NOMO-1 treated with dmso at 0.1 percent for 144 hours (cell line): ENCODE results near the gene RRP15.
"Not testable (repeated sequence)": the region's sequence is repeated elsewhere in the genome, so short reads cannot be mapped to it uniquely, and the experiment has no call there.

Experiments
- DNase-seq: peaks from one replicate; lab custom pipeline; 2025; ENCODE audit not compliant: unreplicated experiment; lab: John Stamatoyannopoulos, UW

Gene RRP15

DNA sequence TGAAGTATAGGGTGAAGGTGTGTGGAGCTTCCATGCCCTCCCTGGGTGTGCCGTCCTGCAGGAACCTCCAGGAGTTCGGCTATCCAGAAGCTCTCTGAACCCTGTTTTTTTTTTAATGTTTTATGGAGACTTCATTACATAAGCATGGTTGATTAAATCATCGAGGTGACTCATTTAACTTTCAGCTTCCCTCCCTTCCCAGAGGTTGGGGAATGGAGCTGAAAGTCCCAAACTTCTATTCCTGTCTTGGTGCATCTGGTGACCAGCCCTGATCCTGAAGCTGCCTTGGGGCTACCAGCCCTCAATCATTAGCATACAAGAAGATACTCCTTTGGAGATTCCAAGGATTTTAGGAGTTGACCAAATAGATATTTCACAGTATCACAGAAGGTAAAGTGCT, 9.5 kb downstream of the RRP15 start:
- DNase-seq: no peak

GRCh38 chr1:218296162-218296561, 11.1 kb downstream of the RRP15 start:
- no peak for DNase-seq

DNA sequence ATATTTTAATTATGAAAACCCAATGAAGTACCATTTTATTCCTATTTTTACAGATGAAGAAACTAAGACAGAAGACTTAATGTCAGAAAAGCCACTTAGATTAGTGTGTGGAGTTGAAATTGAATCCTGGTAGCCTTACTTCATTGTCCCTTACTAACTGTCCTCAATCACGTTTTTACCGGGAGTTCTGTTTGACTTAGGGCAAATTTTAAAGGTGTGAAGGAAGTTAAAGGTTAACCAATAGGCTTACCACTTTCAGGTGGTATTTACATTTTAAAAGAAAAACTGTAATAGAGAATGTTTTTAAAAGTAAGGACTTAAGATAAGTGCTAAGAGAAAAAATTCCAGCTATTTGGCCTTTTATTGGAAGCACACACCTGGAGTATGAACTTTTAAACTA, 12.4 kb downstream of the RRP15 start:
- DNase-seq: no peak

DNA sequence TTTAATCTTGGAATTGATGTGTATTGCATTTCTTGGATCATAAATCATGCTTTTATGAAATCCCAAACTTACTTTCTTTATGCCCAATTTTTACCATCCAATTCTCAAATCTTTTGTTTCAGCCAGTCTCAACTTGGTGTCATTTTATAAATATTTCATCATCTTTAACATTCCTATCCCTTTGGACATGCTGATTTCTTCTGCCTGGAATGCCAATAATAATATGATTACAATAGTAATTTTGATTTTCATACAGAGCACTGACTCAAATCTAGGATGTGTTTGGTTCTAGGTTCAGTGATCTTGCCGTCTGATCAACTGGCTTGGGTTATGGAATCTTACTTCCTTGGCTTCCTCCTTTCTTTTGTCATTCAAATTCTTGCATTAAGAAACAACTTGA, 12.8 kb downstream of the RRP15 start:
- DNase-seq: no peak

DNA sequence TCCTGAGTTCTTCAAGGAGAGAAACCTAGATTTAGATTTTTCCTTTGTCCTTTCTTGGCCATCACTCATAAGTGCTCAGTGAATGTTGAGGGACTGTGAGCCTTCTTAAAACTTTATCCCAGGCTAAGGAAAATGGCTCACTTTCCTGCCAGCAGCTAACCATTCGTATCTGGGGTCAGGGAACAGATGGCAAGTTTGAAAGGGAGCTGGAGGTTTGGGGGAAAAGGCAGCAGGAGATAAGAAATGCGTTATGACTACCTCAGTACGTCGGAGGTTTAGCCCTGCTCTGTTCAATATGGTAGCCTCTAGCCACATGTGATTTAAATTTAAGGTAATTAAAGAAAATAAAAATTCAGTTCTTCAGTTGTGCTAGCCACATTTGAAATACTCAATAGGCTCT, 13.3 kb downstream of the RRP15 start:
- no peak for DNase-seq

GRCh38 chr1:218299416-218299815, 14.3 kb downstream of the RRP15 start:
- DNase-seq: no peak

DNA sequence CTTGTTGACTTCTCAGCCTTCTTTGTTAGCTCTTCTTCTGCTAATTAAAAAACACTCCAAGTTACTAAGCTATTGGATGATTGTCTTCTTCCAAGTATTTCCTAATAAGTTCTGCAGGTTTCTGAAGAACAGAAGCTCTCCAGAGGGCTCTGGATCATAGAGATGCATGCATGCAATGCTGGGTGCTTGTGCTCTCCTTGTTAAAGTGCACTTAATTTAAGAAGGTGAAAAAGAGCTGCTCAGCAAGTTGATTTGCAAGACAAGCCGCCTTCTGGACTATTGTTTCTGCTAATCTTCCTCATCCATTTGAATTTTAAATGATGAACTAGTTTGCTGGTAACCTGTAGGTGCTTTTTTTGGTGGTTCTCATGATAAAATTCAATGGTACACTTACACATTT, 16.1 kb downstream of the RRP15 start:
- no peak for DNase-seq

GRCh38 chr1:218302155-218302554, 17.1 kb downstream of the RRP15 start:
- DNase-seq: no peak

GRCh38 chr1:218303176-218303879, 18.2 kb downstream of the RRP15 start:
- no peak for DNase-seq

GRCh38 chr1:218304281-218305039, 19.4 kb downstream of the RRP15 start:
- no peak for DNase-seq

DNA sequence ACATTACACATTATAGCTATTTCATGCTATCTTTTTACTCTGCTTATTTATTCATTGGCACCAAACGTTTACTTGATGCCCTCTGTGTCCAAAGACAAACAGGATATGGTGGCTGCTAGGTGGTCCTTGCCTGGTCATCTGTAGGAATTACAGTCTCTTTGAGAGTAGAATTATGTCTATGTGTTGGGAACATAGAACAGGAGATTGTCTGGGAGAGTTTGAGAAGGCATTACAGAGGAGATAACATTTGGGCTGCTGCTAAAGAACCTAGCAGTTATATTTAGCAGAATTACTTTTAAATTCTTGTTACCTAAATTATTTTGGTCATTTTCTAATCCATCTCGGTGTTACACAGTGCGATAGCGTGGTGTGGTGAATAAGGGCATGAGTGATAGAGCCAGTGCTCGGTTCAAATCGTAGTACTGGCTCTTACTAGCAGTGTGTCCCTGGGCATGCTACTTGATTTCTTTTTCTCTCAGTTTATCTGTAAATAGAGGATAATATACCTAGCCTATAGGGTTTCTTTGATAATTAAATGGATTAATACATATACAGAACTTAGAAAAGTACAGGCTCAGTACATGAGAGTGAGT, 20.5 kb downstream of the RRP15 start:
- DNase-seq: no peak

DNA sequence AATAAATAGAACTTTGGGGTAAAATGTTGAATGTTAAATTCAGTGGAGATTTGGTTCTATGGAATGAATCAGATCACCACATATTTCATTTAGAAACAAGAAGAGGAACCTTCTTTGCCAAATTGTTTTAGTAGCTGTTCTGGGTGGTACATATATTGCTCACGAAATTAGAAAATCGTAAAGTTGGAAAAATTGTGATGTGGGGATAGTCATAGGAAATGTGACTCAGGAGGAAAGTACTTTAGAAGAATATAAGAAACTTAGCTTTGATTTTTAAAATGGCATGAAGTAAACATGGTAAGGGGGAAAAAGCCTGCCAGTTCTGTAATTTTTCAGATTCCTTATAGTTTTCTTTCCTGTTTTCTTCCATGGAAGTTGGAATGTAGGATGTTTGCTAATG, 27.4 kb downstream of the RRP15 start:
- no peak for DNase-seq

DNA sequence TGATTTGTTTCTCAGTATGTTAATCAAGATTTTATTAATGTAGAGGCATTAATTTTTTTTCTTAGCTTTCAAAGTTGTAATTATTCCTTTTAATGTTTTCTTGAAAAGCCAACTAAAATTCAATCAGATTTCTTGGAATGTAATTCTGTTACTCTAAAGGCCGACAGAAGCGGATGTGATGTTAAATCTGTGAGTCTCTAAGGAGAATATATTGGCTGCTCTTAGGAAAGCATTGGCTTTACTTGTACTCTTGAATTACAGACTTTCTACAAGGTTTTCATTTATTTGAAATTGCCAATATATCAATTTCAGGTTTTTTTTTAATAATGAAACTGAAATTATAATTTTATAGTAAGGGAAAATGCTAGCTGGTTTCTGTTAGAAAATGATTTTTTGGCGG, 29.2 kb downstream of the RRP15 start:
- DNase-seq: no peak

GRCh38 chr1:218315638-218316037, 30.5 kb downstream of the RRP15 start:
- DNase-seq: no peak

- no peak for DNase-seq
These were observed 32.0 kb downstream of the RRP15 start for GRCh38 chr1:218317061-218317460.

GRCh38 chr1:218320182-218320581, 35.1 kb downstream of the RRP15 start:
- DNase-seq: not testable (repeated sequence)

GRCh38 chr1:218322762-218323161, 37.7 kb downstream of the RRP15 start:
- no peak for DNase-seq

GRCh38 chr1:218323568-218324225, 38.6 kb downstream of the RRP15 start:
- DNase-seq: no peak

GRCh38 chr1:218324226-218324580, 39.1 kb downstream of the RRP15 start:
- DNase-seq: no peak

DNA sequence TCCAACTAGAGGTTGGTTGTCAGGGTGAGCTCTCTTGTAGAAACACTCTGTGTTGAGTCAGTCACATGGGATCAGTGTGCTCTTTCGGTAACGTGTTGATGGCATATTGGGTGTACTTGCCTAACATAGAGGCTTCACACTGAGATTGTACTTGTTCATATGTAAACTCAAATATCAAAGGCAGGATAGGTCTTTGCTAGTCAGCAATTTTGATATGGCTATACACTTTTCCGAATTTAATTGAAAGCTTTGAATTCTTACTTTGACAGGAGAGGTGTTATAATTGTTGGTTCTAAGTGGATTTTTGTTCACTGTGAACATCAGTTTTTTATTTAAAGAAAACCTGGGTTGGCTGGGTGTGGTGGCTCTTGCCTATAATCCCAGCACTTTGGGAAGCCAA, 43.7 kb downstream of the RRP15 start:
- DNase-seq: no peak

GRCh38 chr1:218330043-218330623, 45.0 kb downstream of the RRP15 start:
- no peak for DNase-seq

- DNase-seq: no peak
These were observed 47.3 kb downstream of the RRP15 start for GRCh38 chr1:218332416-218332815.
